WTC11 (cell line): ENCODE data around the gene ADAMTS5. TPM values are rescaled to one million over a fixed set of nuclear protein-coding genes. Genes with fewer than 3 reads are reported as not detected.
A peak's percentile ranks its signal among the peaks of the same experiment; 100 is the strongest.

Experiments used
- ATAC-seq: fragments of 200-7000 bp; cut with Tn5 transposase; 2 replicates; pipeline ENCODE4 v1.10.0; 2021; ENCODE audit warnings: mild to moderate bottlenecking, moderate library complexity
- CTCF ChIA-PET: fragments of 300-600 bp; sonication (Branson Sonifier 250); formaldehyde crosslinking; loops from one replicate; lab custom pipeline; 2021; ENCODE audit warnings: antibody characterized with exemption; lab: Charles Lee
- POLR2A ChIA-PET: fragments of 350-600 bp; sonication (Branson Sonifier 250); formaldehyde crosslinking; loops from one replicate; lab custom pipeline; 2021; ENCODE audit warnings: antibody characterized with exemption; lab: Charles Lee
- DNase-seq: peaks from one replicate; pipeline ENCODE4 v3.0.0; 2021; ENCODE audit warnings: low spot score
- H3K27ac Mint-ChIP-seq: 2 replicates; pipeline ENCODE4 v1.8.0; 2021; ENCODE audit warnings: mixed read lengths
- H3K27me3 Mint-ChIP-seq: 2 replicates; pipeline ENCODE4 v1.8.0; 2021; ENCODE audit warnings: low read depth, mild to moderate bottlenecking, moderate library complexity, mixed read lengths
- H3K36me3 Mint-ChIP-seq: 2 replicates; pipeline ENCODE4 v1.8.0; 2021; ENCODE audit warnings: mixed read lengths
- H3K4me1 Mint-ChIP-seq: 2 replicates; pipeline ENCODE4 v1.8.0; 2022; ENCODE audit warnings: mixed read lengths
- H3K4me3 Mint-ChIP-seq: 2 replicates; pipeline ENCODE4 v1.8.0; 2021; ENCODE audit warnings: mild to moderate bottlenecking, moderate library complexity, mixed read lengths
- H3K9me3 Mint-ChIP-seq: 2 replicates; pipeline ENCODE4 v1.8.0; 2021; ENCODE audit warnings: mixed read lengths
- EMX1 ChIP-seq: fragments of 250-450 bp; sonication (Bioruptor Pico); IDR thresholded peaks from 2 replicates; pipeline ENCODE4 v1.8.0; 2021; ENCODE audit warnings: mild to moderate bottlenecking
- ESRRA ChIP-seq: sonication (generic); formaldehyde crosslinking; IDR thresholded peaks from 2 replicates; pipeline ENCODE4 v1.8.1; 2022; ENCODE audit warnings: mild to moderate bottlenecking, missing genetic modification reagents, borderline replicate concordance
- GABPB1 ChIP-seq: sonication (generic); formaldehyde crosslinking; IDR thresholded peaks from 2 replicates; pipeline ENCODE4 v1.8.1; 2023; ENCODE audit warnings: mild to moderate bottlenecking, missing genetic modification reagents
- GRHL2 ChIP-seq: fragments of 250-450 bp; sonication (Bioruptor Pico); IDR thresholded peaks from 2 replicates; pipeline ENCODE4 v1.8.0; 2022; ENCODE audit warnings: mild to moderate bottlenecking, moderate library complexity; ENCODE audit not compliant: insufficient replicate concordance, severe bottlenecking
- IRF2 ChIP-seq: sonication (generic); formaldehyde crosslinking; IDR thresholded peaks from 2 replicates; pipeline ENCODE4 v1.8.0; 2022; ENCODE audit warnings: low read depth, missing genetic modification reagents, borderline replicate concordance
- MYBL2 ChIP-seq: sonication (generic); formaldehyde crosslinking; IDR thresholded peaks from 2 replicates; pipeline ENCODE4 v1.8.1; 2023; ENCODE audit warnings: mild to moderate bottlenecking, moderate library complexity, missing genetic modification reagents
- NFATC4 ChIP-seq: fragments of 250-450 bp; sonication (Bioruptor Pico); IDR thresholded peaks from 2 replicates; pipeline ENCODE4 v1.9.0; 2021; ENCODE audit warnings: mild to moderate bottlenecking
- NR2C2 ChIP-seq: sonication (generic); formaldehyde crosslinking; IDR thresholded peaks from 2 replicates; pipeline ENCODE4 v1.8.0; 2022; ENCODE audit warnings: mild to moderate bottlenecking, missing genetic modification reagents
- NR3C1 ChIP-seq: sonication (generic); formaldehyde crosslinking; conservative IDR thresholded peaks from 2 replicates; pipeline ENCODE4 v1.8.1; 2023; ENCODE audit warnings: low read depth, mild to moderate bottlenecking, missing genetic modification reagents
- PRRX2 ChIP-seq: fragments of 250-450 bp; sonication (Bioruptor Pico); IDR thresholded peaks from 2 replicates; pipeline ENCODE4 v1.8.0; 2021; ENCODE audit warnings: mild to moderate bottlenecking
- TP53 ChIP-seq: sonication (generic); formaldehyde crosslinking; IDR thresholded peaks from 2 replicates; pipeline ENCODE4 v1.8.1; 2023; ENCODE audit warnings: mild to moderate bottlenecking, missing genetic modification reagents
- ZBTB21 ChIP-seq: sonication (generic); formaldehyde crosslinking; IDR thresholded peaks from 2 replicates; pipeline ENCODE4 v1.8.1; 2023; ENCODE audit warnings: mild to moderate bottlenecking, missing genetic modification reagents, borderline replicate concordance
- ZNF138 ChIP-seq: sonication (generic); formaldehyde crosslinking; conservative IDR thresholded peaks from 2 replicates; pipeline ENCODE4 v1.8.1; 2022; ENCODE audit warnings: mild to moderate bottlenecking, moderate library complexity, missing genetic modification reagents
- ZNF232 ChIP-seq: sonication (generic); formaldehyde crosslinking; IDR thresholded peaks from 2 replicates; pipeline ENCODE4 v1.8.0; 2022; ENCODE audit warnings: mild to moderate bottlenecking, missing genetic modification reagents
- ZNF671 ChIP-seq: fragments of 250-450 bp; sonication (Bioruptor Pico); IDR thresholded peaks from 2 replicates; pipeline ENCODE4 v1.8.0; 2021; ENCODE audit warnings: mild to moderate bottlenecking
- total RNA-seq: library from RNA; stranded (reverse); gene quantifications from 3 replicates; pipeline ENCODE4 v1.2.3, GENCODE V29; 2021
- TF ChIP-seq, protein P1 (sequence below): sonication (generic); formaldehyde crosslinking; IDR thresholded peaks from 2 replicates; pipeline ENCODE4 v1.8.1; 2022; ENCODE audit warnings: low read depth, mild to moderate bottlenecking, moderate library complexity, missing genetic modification reagents, borderline replicate concordance
- TF ChIP-seq, protein P2 (sequence below): sonication (generic); formaldehyde crosslinking; IDR thresholded peaks from 2 replicates; pipeline ENCODE4 v1.8.0; 2023; ENCODE audit warnings: missing genetic modification reagents
- TF ChIP-seq, protein P3 (sequence below): sonication (generic); formaldehyde crosslinking; IDR thresholded peaks from 2 replicates; pipeline ENCODE4 v1.8.0; 2022; ENCODE audit warnings: mild to moderate bottlenecking, missing genetic modification reagents
- TF ChIP-seq, protein P4 (sequence below): sonication (generic); formaldehyde crosslinking; IDR thresholded peaks from 2 replicates; pipeline ENCODE4 v1.8.1; 2022; ENCODE audit warnings: mild to moderate bottlenecking, missing genetic modification reagents, moderate library complexity, borderline replicate concordance
- TF ChIP-seq, protein P5 (sequence below): sonication (generic); formaldehyde crosslinking; IDR thresholded peaks from 2 replicates; pipeline ENCODE4 v1.8.1; 2023; ENCODE audit warnings: mild to moderate bottlenecking, missing genetic modification reagents, borderline replicate concordance
- TF ChIP-seq, protein P6 (sequence below): sonication (generic); formaldehyde crosslinking; IDR thresholded peaks from 2 replicates; pipeline ENCODE4 v1.8.1; 2022; ENCODE audit warnings: low read depth, missing genetic modification reagents, borderline replicate concordance
- TF ChIP-seq, protein P7 (sequence below): sonication (generic); formaldehyde crosslinking; IDR thresholded peaks from 2 replicates; pipeline ENCODE4 v1.8.1; 2023; ENCODE audit warnings: mild to moderate bottlenecking, missing genetic modification reagents

ADAMTS5 gene
- total RNA-seq, 1 experiment from 2014 or later: 1.6 TPM

DNA sequence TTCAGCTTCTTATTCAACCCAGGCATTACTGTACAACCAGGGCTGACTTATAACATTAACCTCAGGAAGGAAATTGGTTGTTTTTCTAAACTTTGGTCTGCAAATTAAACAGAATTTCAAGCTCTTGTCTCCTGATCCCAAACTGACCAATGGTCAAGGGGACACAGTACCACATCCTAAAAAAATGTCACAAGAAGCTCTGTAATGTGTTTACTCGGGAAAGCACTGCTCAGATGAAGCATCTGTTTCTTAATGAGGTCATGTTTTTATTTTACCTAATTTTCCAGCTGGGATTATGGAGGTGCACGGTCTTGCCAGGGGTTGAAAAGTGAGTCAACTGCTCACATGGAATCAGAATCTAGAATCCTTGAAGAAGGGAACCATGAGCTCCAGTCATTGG, 18.7 kb downstream of the ADAMTS5 start:
- POLR2A ChIA-PET: interaction anchor here (1.0 kb wide), 1 partner anchor 13 kb away, joined by 3 read pairs; no protein-coding TSS in a partner anchor
- Mint-ChIP-seq H3K4me3 (no peak overlapping the region), H3K27ac (no peak overlapping the region), H3K27me3 (peaks cover 48% of the 10 kb centered on the region), H3K4me1 (peaks cover 31% of the 10 kb centered on the region), H3K36me3 (peaks cover under 1% of the 10 kb centered on the region; the same call in 1 of the 2 replicates), H3K9me3 (no peaks in the 10 kb centered on the region)
- TF ChIP-seq EMX1 (CRISPR knock-in tag) (no peak), ESRRA (CRISPR knock-in tag) (no peak), GABPB1 (CRISPR knock-in tag) (no peak)
- DNase-seq (no peak), ATAC-seq (no peak)
- CTCF ChIA-PET: interaction anchor here (0.7 to 1.3 kb wide), 3 partner anchors 14 to 17 kb away, joined by 3 read pairs; no protein-coding TSS in a partner anchor

DNA sequence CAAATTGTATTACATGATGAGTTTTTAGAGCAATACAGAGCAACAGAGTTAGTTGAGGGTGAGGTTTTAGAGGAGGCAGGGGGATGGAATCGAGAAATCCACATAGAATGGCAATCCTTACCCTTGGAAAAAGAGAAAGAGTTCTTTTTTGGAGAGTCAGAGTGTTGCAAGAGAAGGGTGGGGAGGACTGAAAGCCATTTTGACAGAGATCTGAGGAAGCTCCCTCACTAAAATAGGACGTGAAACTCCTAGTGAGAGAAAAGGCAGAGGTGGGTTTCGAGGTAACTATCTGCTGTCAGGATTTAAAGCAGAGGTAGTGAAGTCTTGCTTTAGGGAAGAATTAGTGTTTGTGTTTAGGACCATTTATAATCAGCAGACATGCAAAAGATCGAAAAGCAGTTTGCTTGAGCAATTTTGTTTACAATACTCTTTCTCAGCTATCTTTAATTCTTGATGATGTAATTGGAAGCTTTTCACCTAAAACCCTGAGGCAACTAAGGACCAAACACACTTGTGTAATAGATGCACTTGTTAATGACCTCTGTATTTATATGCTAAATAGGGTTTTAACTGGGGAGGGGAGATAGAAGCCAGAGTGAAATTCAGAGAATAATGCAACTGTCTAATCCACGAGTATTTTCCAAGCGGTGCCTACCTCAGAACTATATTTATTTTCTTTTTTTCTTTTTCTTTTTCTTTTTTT, 20.0 kb downstream of the ADAMTS5 start:
- Mint-ChIP-seq H3K27ac (no peak overlapping the region; the same call in 1 of the 2 replicates), H3K36me3 (peaks cover 3% of the 10 kb centered on the region; the same call in 1 of the 2 replicates), H3K4me3 (no peak overlapping the region), H3K4me1 (peaks cover 23% of the 10 kb centered on the region), H3K27me3 (peaks cover 48% of the 10 kb centered on the region), H3K9me3 (no peaks in the 10 kb centered on the region)
- peak; percentile 77 for ATAC-seq
- ChIA-PET POLR2A (no interaction called here), CTCF (interaction anchor here (1.3 to 2.8 kb wide), 2 partner anchors 13 to 15 kb away, joined by 3 to 6 read pairs; no protein-coding TSS in a partner anchor)
- DNase-seq: no peak
- no peak for TF ChIP-seq GRHL2 (CRISPR knock-in tag)
- no peak for TF ChIP-seq NFATC4 (CRISPR knock-in tag)
- no peak for TF ChIP-seq ZBTB21 (CRISPR knock-in tag)
- TF ChIP-seq NR3C1: no peak
- TF ChIP-seq NR2C2: no peak
- TF ChIP-seq, protein P1, sequence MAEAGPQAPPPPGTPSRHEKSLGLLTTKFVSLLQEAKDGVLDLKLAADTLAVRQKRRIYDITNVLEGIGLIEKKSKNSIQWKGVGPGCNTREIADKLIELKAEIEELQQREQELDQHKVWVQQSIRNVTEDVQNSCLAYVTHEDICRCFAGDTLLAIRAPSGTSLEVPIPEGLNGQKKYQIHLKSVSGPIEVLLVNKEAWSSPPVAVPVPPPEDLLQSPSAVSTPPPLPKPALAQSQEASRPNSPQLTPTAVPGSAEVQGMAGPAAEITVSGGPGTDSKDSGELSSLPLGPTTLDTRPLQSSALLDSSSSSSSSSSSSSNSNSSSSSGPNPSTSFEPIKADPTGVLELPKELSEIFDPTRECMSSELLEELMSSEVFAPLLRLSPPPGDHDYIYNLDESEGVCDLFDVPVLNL (CRISPR knock-in tag): no peak
- TF ChIP-seq, protein P2, sequence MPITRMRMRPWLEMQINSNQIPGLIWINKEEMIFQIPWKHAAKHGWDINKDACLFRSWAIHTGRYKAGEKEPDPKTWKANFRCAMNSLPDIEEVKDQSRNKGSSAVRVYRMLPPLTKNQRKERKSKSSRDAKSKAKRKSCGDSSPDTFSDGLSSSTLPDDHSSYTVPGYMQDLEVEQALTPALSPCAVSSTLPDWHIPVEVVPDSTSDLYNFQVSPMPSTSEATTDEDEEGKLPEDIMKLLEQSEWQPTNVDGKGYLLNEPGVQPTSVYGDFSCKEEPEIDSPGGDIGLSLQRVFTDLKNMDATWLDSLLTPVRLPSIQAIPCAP: no peak
- TF ChIP-seq, protein P3, sequence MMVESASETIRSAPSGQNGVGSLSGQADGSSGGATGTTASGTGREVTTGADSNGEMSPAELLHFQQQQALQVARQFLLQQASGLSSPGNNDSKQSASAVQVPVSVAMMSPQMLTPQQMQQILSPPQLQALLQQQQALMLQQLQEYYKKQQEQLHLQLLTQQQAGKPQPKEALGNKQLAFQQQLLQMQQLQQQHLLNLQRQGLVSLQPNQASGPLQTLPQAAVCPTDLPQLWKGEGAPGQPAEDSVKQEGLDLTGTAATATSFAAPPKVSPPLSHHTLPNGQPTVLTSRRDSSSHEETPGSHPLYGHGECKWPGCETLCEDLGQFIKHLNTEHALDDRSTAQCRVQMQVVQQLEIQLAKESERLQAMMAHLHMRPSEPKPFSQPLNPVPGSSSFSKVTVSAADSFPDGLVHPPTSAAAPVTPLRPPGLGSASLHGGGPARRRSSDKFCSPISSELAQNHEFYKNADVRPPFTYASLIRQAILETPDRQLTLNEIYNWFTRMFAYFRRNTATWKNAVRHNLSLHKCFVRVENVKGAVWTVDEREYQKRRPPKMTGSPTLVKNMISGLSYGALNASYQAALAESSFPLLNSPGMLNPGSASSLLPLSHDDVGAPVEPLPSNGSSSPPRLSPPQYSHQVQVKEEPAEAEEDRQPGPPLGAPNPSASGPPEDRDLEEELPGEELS (CRISPR knock-in tag): no peak
- TF ChIP-seq, protein P4, sequence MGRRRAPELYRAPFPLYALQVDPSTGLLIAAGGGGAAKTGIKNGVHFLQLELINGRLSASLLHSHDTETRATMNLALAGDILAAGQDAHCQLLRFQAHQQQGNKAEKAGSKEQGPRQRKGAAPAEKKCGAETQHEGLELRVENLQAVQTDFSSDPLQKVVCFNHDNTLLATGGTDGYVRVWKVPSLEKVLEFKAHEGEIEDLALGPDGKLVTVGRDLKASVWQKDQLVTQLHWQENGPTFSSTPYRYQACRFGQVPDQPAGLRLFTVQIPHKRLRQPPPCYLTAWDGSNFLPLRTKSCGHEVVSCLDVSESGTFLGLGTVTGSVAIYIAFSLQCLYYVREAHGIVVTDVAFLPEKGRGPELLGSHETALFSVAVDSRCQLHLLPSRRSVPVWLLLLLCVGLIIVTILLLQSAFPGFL: no peak
- no peak for TF ChIP-seq PRRX2
- TF ChIP-seq, protein P5, sequence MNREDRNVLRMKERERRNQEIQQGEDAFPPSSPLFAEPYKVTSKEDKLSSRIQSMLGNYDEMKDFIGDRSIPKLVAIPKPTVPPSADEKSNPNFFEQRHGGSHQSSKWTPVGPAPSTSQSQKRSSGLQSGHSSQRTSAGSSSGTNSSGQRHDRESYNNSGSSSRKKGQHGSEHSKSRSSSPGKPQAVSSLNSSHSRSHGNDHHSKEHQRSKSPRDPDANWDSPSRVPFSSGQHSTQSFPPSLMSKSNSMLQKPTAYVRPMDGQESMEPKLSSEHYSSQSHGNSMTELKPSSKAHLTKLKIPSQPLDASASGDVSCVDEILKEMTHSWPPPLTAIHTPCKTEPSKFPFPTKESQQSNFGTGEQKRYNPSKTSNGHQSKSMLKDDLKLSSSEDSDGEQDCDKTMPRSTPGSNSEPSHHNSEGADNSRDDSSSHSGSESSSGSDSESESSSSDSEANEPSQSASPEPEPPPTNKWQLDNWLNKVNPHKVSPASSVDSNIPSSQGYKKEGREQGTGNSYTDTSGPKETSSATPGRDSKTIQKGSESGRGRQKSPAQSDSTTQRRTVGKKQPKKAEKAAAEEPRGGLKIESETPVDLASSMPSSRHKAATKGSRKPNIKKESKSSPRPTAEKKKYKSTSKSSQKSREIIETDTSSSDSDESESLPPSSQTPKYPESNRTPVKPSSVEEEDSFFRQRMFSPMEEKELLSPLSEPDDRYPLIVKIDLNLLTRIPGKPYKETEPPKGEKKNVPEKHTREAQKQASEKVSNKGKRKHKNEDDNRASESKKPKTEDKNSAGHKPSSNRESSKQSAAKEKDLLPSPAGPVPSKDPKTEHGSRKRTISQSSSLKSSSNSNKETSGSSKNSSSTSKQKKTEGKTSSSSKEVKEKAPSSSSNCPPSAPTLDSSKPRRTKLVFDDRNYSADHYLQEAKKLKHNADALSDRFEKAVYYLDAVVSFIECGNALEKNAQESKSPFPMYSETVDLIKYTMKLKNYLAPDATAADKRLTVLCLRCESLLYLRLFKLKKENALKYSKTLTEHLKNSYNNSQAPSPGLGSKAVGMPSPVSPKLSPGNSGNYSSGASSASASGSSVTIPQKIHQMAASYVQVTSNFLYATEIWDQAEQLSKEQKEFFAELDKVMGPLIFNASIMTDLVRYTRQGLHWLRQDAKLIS (CRISPR knock-in tag): no peak
- no peak for TF ChIP-seq MYBL2 (CRISPR knock-in tag)
- TF ChIP-seq ZNF138: no peak
- TF ChIP-seq, protein P6, sequence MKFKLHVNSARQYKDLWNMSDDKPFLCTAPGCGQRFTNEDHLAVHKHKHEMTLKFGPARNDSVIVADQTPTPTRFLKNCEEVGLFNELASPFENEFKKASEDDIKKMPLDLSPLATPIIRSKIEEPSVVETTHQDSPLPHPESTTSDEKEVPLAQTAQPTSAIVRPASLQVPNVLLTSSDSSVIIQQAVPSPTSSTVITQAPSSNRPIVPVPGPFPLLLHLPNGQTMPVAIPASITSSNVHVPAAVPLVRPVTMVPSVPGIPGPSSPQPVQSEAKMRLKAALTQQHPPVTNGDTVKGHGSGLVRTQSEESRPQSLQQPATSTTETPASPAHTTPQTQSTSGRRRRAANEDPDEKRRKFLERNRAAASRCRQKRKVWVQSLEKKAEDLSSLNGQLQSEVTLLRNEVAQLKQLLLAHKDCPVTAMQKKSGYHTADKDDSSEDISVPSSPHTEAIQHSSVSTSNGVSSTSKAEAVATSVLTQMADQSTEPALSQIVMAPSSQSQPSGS (CRISPR knock-in tag): no peak
- TF ChIP-seq ZNF671 (CRISPR knock-in tag): no peak
- TF ChIP-seq TP53: no peak
- no peak for TF ChIP-seq IRF2 (CRISPR knock-in tag)
- no peak for TF ChIP-seq ZNF232 (CRISPR knock-in tag)
- TF ChIP-seq, protein P7, sequence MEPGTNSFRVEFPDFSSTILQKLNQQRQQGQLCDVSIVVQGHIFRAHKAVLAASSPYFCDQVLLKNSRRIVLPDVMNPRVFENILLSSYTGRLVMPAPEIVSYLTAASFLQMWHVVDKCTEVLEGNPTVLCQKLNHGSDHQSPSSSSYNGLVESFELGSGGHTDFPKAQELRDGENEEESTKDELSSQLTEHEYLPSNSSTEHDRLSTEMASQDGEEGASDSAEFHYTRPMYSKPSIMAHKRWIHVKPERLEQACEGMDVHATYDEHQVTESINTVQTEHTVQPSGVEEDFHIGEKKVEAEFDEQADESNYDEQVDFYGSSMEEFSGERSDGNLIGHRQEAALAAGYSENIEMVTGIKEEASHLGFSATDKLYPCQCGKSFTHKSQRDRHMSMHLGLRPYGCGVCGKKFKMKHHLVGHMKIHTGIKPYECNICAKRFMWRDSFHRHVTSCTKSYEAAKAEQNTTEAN (CRISPR knock-in tag): no peak
